GM23338 (cell line): ENCODE measurements around the gene SDHB. TPM values are rescaled to one million over a fixed set of nuclear protein-coding genes. Genes with fewer than 3 reads are reported as not detected.
A peak's percentile ranks its signal among the peaks of the same experiment; 100 is the strongest.

Source experiments
- ATAC-seq: fragments of 200-7000 bp; cut with Tn5 transposase; 3 replicates; pipeline ENCODE4 v1.9.1; 2020
- DNase-seq: peaks from one replicate; pipeline ENCODE4 v3.0.0-alpha.2; 2015; ENCODE audit warnings: low spot score
- H2AFZ ChIP-seq: fragments of 200-600 bp; sonication (generic); 2 replicates; pipeline ENCODE4 v1.8.0; 2016; ENCODE audit warnings: antibody characterized with exemption, mild to moderate bottlenecking, moderate library complexity
- H3F3A ChIP-seq: fragments of 200-600 bp; sonication (generic); replicated peaks from 2 replicates; pipeline ENCODE4 v1.8.0; 2017; ENCODE audit warnings: antibody characterized with exemption, mixed run types, low read depth
- H3K27ac ChIP-seq: fragments of 200-600 bp; sonication (generic); 2 replicates; pipeline ENCODE4 v1.6.1; 2016; ENCODE audit warnings: low read depth
- H3K27me3 ChIP-seq: fragments of 200-600 bp; sonication (generic); 2 replicates; pipeline ENCODE4 v1.8.0; 2016; ENCODE audit warnings: mild to moderate bottlenecking, mixed run types, moderate library complexity; ENCODE audit not compliant: insufficient read depth
- H3K36me3 ChIP-seq: fragments of 200-600 bp; sonication (generic); 2 replicates; pipeline ENCODE4 v1.8.0; 2016; ENCODE audit warnings: mild to moderate bottlenecking; ENCODE audit not compliant: insufficient read depth
- H3K4me1 ChIP-seq: fragments of 200-600 bp; sonication (generic); 2 replicates; pipeline ENCODE4 v1.8.0; 2016; ENCODE audit warnings: mild to moderate bottlenecking, moderate library complexity; ENCODE audit not compliant: insufficient read depth
- H3K4me2 ChIP-seq: fragments of 200-600 bp; sonication (generic); 2 replicates; pipeline ENCODE4 v1.7.1; 2017; ENCODE audit warnings: mixed run types
- H3K4me3 ChIP-seq: fragments of 200-600 bp; sonication (generic); 2 replicates; pipeline ENCODE4 v1.6.1; 2016; ENCODE audit warnings: mixed run types
- H3K79me2 ChIP-seq: fragments of 200-600 bp; sonication (generic); replicated peaks from 2 replicates; pipeline ENCODE4 v1.8.0; 2017; ENCODE audit warnings: mild to moderate bottlenecking; ENCODE audit not compliant: insufficient read depth
- H3K9me2 ChIP-seq: fragments of 200-600 bp; sonication (generic); 2 replicates; pipeline ENCODE4 v1.8.0; 2017; ENCODE audit not compliant: insufficient read depth
- H4K20me1 ChIP-seq: fragments of 200-600 bp; sonication (generic); replicated peaks from 2 replicates; pipeline ENCODE4 v1.8.0; 2017; ENCODE audit warnings: mild to moderate bottlenecking; ENCODE audit not compliant: insufficient read depth
- H3K27ac Mint-ChIP-seq: 2 replicates; pipeline ENCODE4 v1.8.0; 2020; ENCODE audit warnings: inconsistent platforms, mild to moderate bottlenecking, moderate library complexity, mixed read lengths
- H3K27me3 Mint-ChIP-seq: 3 replicates; pipeline ENCODE4 v1.8.0; 2022; ENCODE audit warnings: low read depth, mild to moderate bottlenecking, moderate library complexity, mixed read lengths, inconsistent platforms; ENCODE audit not compliant: insufficient read depth, poor library complexity
- H3K36me3 Mint-ChIP-seq: 3 replicates; pipeline ENCODE4 v1.8.0; 2021; ENCODE audit warnings: low read depth, mild to moderate bottlenecking, inconsistent platforms, moderate library complexity, mixed read lengths
- H3K4me1 Mint-ChIP-seq: 3 replicates; pipeline ENCODE4 v1.8.0; 2020; ENCODE audit warnings: mild to moderate bottlenecking, inconsistent platforms, mixed read lengths
- H3K4me3 Mint-ChIP-seq: 3 replicates; pipeline ENCODE4 v1.8.0; 2021; ENCODE audit warnings: moderate library complexity, mild to moderate bottlenecking, inconsistent platforms, mixed read lengths
- H3K9me3 Mint-ChIP-seq: 3 replicates; pipeline ENCODE4 v1.8.0; 2020; ENCODE audit warnings: moderate library complexity, mild to moderate bottlenecking, inconsistent platforms, mixed read lengths
- CREB1 ChIP-seq: fragments of 250-450 bp; sonication (Bioruptor Pico); IDR thresholded peaks from 2 replicates; pipeline ENCODE4 v1.5.0; 2020; ENCODE audit warnings: low read depth, mild to moderate bottlenecking, moderate library complexity
- CTCF ChIP-seq, 2 experiments: fragments of 200-600 bp in 1 of 2; sonication (generic) in 1 of 2; conservative IDR thresholded peaks; 2 replicates each; pipeline versions ENCODE4 v1.5.1 to v1.6.1; 2016 to 2017; ENCODE audit warnings: antibody characterized with exemption in 2 of 2, low read depth in 2 of 2, mild to moderate bottlenecking in 2 of 2, moderate library complexity in 1 of 2
- ETS1 ChIP-seq: IDR thresholded peaks from 2 replicates; pipeline ENCODE4 v1.6.1; 2016; ENCODE audit warnings: antibody characterized with exemption
- EZH2phosphoT487 ChIP-seq: fragments of 200-600 bp; sonication (generic); IDR thresholded peaks from one replicate; pipeline ENCODE4 v1.8.1; 2018; ENCODE audit warnings: antibody characterized with exemption; ENCODE audit not compliant: unreplicated experiment
- NANOG ChIP-seq: IDR thresholded peaks from 2 replicates; pipeline ENCODE4 v1.6.1; 2016; ENCODE audit warnings: antibody characterized with exemption, borderline replicate concordance
- POLR2AphosphoS5 ChIP-seq: IDR thresholded peaks from 2 replicates; pipeline ENCODE4 v1.6.1; 2016; ENCODE audit warnings: antibody characterized with exemption, low read depth
- REST ChIP-seq: IDR thresholded peaks from one replicate; pipeline ENCODE4 v1.6.1; 2018; ENCODE audit warnings: antibody characterized with exemption; ENCODE audit not compliant: unreplicated experiment
- STAT1 ChIP-seq: IDR thresholded peaks from one replicate; pipeline ENCODE4 v1.6.1; 2016; ENCODE audit warnings: antibody characterized with exemption; ENCODE audit not compliant: unreplicated experiment
- ZNF114 ChIP-seq: fragments of 250-450 bp; sonication (Bioruptor Pico); IDR thresholded peaks from 2 replicates; pipeline ENCODE4 v1.5.0; 2020; ENCODE audit warnings: mild to moderate bottlenecking, moderate library complexity
- ZNF331 ChIP-seq: fragments of 250-450 bp; sonication (Bioruptor Pico); IDR thresholded peaks from 2 replicates; pipeline ENCODE4 v1.5.0; 2020; ENCODE audit warnings: low read depth, mild to moderate bottlenecking, moderate library complexity
- ZNF462 ChIP-seq: fragments of 250-450 bp; sonication (Bioruptor Pico); IDR thresholded peaks from 2 replicates; pipeline ENCODE4 v1.5.0; 2020; ENCODE audit warnings: mild to moderate bottlenecking, moderate library complexity
- polyA plus RNA-seq: library from polyadenylated mRNA; unstranded; fragments of >200 nt; fragmentation: Nextera tagmentation; extraction: Ambion mirVana; gene quantifications from 2 replicates; pipeline ENCODE4 v1.2.1, GENCODE V29; 2016
- total RNA-seq: library from RNA; depleted of rRNA; stranded (reverse); fragments of >200 nt; shearing (Covaris generic); gene quantifications from 2 replicates; pipeline ENCODE4 v1.2.3, GENCODE V29; 2014

The SDHB gene
- total and polyA plus RNA-seq, 2 experiments from 2014 or later = 72.8 to 112 TPM

GRCh38 chr1:16986113-16986512, 67.7 kb downstream of the SDHB start:
- no peak for TF ChIP-seq ETS1
- no peak for TF ChIP-seq POLR2AphosphoS5
- TF ChIP-seq ZNF331 = no peak
- no peak for TF ChIP-seq ZNF114 (CRISPR knock-in tag)
- no peak for TF ChIP-seq NANOG
- no peak for TF ChIP-seq ZNF462 (CRISPR knock-in tag)
- no peak for TF ChIP-seq CREB1 (CRISPR knock-in tag)
- TF ChIP-seq CTCF (conservative IDR thresholded peaks at IDR 0.05; ENCODE audit: low read depth in 2 of 2) = no peak
- TF ChIP-seq REST = no peak
- no peak for TF ChIP-seq STAT1
- TF ChIP-seq EZH2phosphoT487 = no peak
- DNase-seq = no peak
- ATAC-seq = no peak

More at GRCh38 chr1:16986113-16986512, 67.7 kb downstream of the SDHB start:
- H3K79me2 ChIP-seq = no peaks in the 10 kb centered on the region
- no peaks in the 10 kb centered on the region for H3K36me3 ChIP-seq
- no peaks in the 10 kb centered on the region for H3K27me3 ChIP-seq
- H3K4me2 ChIP-seq = no peak overlapping the region
- H3K4me1 ChIP-seq = no peaks in the 10 kb centered on the region; the same call in 1 of the 2 replicates
- no peak overlapping the region for H3K4me3 ChIP-seq
- no peaks in the 10 kb centered on the region; the same call in 2 of the 3 replicates for H3K9me3 Mint-ChIP-seq
- no peak overlapping the region for H3K4me3 Mint-ChIP-seq
- no peaks in the 10 kb centered on the region for H3K9me2 ChIP-seq
- H3F3A ChIP-seq = peaks cover 7% of the 10 kb centered on the region; the same call in 1 of the 2 replicates
- H3K4me1 Mint-ChIP-seq = peaks cover 22% of the 10 kb centered on the region
- H3K27me3 Mint-ChIP-seq = peaks cover 19% of the 10 kb centered on the region
- no peak overlapping the region for H2AFZ ChIP-seq
- peak overlapping the region; percentile 74; the same call in 1 of the 2 replicates for H3K27ac Mint-ChIP-seq
- no peaks in the 10 kb centered on the region for H4K20me1 ChIP-seq
- H3K36me3 Mint-ChIP-seq = peaks cover 6% of the 10 kb centered on the region; the same call in 1 of the 3 replicates
- H3K27ac ChIP-seq = no peak overlapping the region
